ENCODE data around the gene CHL1.

CHL1 gene

DNA sequence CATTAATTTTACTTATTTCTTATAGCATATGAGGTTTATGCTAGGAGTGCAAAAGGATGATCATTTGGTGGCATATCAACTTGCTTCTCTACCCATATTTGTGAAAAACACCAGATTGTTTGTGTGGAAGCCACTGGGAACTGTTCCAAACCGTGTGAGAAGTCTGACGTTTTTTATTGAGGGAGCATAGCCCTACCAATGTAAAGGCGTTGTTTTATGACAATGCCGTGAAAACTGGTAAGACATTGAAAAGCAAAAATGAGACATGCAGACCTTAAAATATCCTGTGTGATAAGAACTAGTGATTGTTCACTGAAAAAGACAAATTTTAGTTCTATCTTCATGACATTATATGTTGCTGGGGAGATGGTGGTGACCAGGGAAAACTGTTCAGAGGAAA lies 87.8 kb downstream of the CHL1 start:
- DNase-seq (ENCODE audit: low read depth), result no peak

DNA sequence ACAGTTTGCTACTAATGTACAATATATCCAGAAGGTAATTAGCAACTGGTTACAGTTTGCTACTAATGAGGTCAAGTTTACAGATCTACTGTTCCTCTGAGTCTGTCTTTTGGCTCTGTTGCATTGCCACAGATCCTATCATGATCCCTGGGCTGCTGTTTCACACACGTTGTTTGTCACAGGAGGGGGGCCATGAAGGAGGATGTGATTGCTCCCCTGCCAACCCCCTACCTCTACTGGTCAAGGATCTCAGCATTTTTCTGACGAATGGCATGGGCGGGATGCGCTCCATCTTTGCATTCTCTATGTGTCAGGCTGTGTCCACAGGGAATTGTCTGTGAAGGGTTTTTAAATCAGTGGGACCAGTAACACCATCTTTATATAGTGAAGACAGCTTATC lies 91.9 kb downstream of the CHL1 start:
- no peak for DNase-seq (ENCODE audit: low read depth)

DNA sequence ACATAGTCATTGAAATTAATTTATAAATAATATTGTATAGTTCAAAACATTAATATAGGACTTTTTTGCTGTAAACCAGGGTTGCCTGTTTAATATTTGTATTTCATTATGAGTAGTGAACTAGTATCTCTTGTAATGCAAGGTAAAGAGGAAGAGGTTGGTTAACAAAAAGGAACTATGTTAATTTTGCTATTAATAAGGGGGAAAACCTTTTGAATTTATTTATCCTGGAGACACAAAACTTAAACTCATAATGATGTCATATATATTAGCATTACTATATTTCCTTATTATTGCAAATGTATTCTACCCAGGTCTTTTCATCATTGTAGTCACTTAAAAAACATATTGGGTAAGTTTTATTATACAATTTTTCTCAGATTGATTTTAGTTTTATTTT lies 94.5 kb downstream of the CHL1 start:
- no peak for DNase-seq (ENCODE audit: low read depth)

DNA sequence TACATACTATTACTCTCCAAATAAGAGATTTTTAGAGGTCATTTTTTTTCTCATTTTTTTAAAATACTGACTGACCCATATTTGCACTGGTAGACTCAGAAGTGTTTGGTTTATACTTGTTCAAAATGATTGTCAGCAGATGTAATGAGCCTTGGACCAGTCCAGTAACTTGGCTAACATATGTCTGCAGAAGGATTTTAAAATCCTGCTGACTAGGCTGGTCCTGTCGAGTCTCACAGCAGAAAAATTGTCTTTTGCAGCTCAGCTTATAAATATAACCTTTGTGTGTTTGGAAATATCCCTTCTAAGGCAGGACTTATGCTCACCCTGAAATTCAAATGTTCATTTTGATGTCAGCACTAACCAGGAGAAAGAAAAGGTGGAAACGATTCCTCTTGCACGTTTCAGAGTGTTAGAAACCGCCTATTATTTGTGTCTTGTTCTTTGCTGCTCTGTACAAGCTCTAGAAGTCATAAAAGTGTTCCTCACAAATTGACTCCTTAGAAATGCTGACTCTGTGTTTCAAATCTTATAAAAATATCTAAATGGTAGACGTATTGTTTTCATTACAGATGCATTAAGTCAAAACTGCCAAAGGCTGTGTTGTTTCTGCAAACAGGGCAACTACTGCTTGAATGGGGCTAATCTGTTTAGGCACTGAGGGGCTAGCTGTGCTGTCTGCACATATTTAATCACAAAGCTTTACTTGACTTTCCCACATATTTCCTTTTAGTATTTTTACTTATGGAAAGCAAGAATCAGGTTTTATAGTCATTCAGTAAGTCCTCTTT lies 95.3 kb downstream of the CHL1 start:
- DNase-seq (ENCODE audit: low read depth), result no peak

- no peak for DNase-seq (ENCODE audit: low read depth)
Observed at GRCh38 chr3:294096-294495, 97.5 kb downstream of the CHL1 start.

DNA sequence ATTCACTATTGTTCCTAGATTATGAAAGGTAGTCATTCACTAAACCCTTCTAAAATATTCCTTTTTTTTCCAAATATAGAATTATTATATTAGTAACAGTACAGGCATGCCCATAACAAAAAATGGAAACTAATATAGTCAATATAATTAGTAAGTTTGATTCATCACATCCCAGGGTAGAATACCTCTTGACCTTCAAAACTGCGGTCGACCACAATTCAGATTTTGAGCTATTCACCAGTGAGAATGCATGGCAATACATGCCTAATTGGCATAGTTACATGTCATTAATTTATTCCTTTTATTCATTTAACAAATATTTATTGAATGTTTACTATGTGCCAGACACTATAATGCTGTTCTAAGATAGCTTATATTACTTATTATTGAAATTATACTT lies 98.0 kb downstream of the CHL1 start:
- DNase-seq (ENCODE audit: low read depth), result no peak

- no peak for DNase-seq (ENCODE audit: low read depth)
Observed at GRCh38 chr3:295166-295565, 98.6 kb downstream of the CHL1 start.

GRCh38 chr3:297585-297984 lies 101.0 kb downstream of the CHL1 start:
- no peak for DNase-seq (ENCODE audit: low read depth)

- DNase-seq (ENCODE audit: low read depth), result no peak
Observed at GRCh38 chr3:299590-300301, 103.2 kb downstream of the CHL1 start.

- no peak for DNase-seq (ENCODE audit: low read depth)
Observed at GRCh38 chr3:307182-307581, 110.6 kb downstream of the CHL1 start.

DNA sequence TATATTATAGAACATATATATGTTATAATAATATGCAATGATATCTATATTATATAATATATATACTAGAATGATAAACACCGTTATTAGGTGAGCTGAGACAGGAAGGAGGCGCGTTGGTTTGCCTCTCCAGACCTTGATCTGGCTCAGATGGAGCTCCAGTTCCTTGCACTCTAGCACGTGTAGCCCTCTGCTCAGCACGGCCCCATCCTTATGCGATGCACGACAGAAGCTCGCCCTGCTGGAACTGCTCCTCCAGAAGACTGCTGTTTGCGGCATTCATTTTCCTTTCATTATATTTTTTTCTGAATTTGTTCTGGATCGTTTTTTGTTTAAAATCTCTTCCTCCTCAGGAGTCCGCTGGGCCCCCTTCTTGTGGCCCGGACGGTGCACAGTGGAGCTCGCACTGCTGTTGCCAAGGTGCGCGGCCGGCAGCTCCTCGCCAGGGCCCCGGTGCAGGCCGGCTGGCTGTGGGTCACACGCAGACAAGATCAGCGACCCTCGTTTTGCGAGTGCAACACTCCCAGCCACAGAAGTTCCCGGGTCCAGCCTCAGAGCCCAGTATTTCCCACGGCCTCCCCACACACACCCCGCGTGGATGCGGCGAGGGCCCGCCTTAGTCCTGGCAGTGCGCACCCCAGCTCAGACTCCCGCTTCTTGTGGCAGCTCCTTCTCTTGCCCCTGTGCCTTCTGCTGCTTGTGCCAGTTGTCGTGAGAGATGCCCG lies 112.2 kb downstream of the CHL1 start:
- DNase-seq (ENCODE audit: low read depth), result no peak

DNA sequence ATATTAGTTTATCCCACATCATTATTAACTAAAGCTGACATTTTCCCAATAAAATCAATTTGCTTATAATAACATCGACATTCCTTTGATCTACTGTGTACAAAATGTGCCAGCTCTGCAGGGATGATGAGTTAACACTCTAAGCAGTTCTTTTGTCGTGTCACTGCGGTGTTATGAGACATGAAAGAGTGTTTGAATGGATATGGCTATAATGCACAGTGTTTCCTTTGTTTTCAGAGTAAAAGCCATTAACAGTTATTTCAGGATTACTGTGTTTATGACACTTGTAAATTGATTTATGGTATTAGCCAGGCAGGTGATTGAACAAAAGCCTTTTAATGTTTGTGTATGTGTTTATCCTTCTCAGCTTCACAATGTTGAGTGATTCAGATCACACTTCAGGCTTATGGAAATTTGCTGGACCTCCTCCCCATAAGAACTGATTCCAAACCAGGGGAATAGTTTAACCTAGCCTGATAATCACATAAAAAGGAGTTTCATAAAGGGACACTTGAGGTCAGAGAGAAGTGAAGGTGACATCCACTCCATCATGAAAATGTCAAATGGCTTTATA lies 115.7 kb downstream of the CHL1 start:
- DNase-seq (ENCODE audit: low read depth), result no peak

GRCh38 chr3:312911-313310 lies 116.3 kb downstream of the CHL1 start:
- no peak for DNase-seq (ENCODE audit: low read depth)

GRCh38 chr3:317012-317411 lies 120.4 kb downstream of the CHL1 start:
- no peak for DNase-seq (ENCODE audit: low read depth)

DNA sequence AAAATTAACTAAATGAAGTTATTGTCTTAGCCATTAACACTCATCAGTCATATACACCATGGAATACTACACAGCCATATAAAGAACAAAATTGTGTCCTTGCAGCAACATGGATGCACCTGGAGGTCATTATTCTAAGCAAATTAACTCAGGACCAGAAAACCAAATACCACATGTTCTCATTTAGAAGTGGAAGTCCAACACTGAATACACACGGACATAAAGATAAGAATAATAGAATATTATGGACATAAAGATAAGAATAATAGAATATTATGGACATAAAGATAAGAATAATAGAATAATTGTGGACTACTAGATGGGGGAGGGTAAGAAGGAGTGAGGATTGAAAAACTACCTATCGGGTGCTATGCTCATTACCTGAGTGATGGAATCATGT lies 122.3 kb downstream of the CHL1 start:
- DNase-seq (ENCODE audit: low read depth), result no peak

GRCh38 chr3:324423-324822 lies 127.9 kb downstream of the CHL1 start:
- no peak for DNase-seq (ENCODE audit: low read depth)

- DNase-seq (ENCODE audit: low read depth), result no peak
Observed at GRCh38 chr3:325495-325894, 128.9 kb downstream of the CHL1 start.

DNA sequence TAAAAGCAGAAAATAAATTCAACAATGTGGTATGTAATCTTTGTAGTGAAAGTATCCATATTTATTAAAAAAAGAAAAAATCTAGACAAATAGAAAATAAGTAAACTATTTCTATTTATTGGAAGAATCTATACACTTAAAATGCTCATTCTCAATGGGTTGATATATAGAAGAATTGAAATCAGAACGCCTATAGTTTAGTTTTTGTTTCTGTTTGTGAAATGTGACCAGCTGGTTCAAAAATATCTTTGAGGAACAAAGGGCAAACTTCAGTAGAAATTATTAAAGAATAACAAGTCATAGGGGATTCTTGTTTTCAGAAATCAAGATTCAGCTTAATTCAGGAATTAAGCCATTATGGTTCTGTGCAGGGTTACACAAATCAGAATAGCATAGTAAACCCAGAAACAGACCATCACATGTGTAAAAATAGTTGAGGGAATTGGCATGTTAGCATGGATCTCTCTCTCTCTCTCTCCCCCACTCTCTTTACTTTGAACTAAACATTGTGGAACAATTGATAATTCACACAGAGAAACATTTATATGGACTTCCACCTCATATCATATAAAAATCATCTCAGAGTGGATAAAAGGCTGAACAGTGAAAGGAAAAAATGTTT lies 134.0 kb downstream of the CHL1 start:
- no peak for DNase-seq (ENCODE audit: low read depth)

DNA sequence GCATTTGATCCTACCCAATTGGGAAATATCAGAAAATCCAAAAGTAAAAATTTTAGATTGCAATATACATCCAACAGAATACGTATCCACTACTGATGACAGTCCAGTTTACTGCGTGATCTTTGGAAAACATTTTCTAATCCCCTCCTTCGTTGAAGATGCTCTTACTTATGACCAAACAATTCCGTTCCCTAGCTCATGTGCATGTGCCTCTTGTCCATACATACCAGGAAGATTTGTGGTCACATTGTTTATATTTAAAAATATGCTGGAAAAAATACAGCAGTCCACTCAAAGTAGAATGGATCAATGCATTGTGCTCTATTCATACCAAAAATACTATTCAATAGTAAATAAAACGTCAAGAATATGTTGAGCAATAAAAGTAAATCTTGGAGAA lies 135.3 kb downstream of the CHL1 start:
- peak; percentile 0 for DNase-seq (ENCODE audit: low read depth)

DNA sequence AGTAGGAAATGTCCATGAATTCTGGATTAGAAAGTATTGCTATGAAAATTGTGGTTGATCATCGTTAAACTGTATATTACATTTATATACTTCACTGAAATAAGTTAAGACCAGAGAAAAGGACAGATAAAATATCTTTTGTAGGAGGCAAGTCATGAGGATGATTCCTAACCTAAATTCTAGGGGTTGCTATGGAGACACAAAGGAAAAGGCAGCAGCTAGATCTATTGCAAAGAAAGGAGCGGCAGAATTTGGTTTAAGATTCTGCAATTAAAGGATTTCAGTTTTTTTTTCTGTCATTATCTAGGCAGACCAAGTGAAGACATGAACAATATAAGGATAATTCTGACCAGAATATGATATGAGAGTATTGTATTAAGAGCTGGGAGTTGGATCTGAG lies 136.1 kb downstream of the CHL1 start:
- DNase-seq (ENCODE audit: low read depth), result no peak

DNA sequence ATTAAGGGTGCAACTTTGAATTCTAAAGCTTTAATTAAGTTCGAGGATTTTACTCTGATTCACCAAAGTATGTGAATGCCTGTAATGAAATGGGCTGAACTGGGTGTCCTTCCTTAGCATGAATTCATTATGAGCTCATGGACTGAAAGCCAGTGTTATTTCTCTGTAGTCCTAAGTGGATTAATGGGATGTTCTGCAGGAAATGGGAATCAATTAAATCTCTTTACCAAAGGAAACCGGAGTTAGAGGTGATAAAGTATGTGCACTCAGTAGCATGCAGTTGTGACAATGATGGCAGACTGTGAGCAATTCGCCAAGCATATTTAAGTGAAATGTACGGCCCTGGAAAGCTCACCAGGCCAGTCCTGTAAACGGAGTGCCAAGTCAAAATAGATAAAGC lies 138.7 kb downstream of the CHL1 start:
- DNase-seq (ENCODE audit: low read depth), result no peak

DNA sequence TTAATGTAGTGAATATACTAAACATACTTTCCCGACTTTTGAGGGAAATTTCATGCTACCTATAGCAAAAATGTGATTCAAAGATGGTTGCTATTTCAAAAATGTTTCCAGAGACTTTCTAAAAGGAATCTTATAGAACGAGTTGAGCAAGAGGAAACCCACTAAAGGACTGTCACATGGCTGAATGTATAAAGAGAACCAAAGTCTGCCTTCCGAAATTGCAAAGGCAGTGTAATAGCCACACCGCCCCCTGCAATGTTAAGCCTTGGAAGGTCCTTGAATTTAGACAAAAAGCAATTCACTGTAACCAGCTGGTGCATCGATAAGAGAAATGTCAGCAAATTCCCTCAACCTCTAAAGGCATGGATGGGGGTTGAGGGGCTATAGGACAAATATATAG lies 142.8 kb downstream of the CHL1 start:
- no peak for DNase-seq (ENCODE audit: low read depth)
